Measurements from ENCODE around the gene ABCC1. TPM values are rescaled to one million over a fixed set of nuclear protein-coding genes. Genes with fewer than 3 reads are reported as not detected.

Gene ABCC1
- total and polyA plus RNA-seq, 2 of the 8 experiments (the other 6 are each of a cell fraction or from before 2014, with no cell fraction given), result 42.6 to 66.8 TPM

DNA sequence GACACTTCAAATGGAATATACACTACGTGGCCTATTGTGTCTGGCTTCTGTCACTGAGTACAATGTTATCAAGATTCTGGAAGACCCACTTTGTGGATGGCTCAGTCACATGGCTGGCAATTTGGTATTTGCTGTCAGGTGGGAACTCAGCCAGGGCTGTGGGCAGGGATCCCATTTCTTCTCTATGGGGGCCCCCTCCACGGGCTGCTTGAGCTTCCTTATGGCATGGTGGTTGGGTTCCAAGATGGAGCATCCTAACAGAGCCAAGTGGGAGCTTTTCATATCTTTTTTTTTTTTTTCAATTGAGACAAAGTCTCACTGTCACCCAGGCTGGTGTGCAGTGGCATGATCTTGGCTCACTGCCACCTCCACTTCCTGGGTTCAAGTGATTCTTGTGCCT is 43.0 kb upstream of the ABCC1 start (continued):
- no peak for TF ChIP-seq EZH2 (IDR thresholded peaks at IDR 0.05; ENCODE audit: low read depth, low read length, severe bottlenecking)
- TF ChIP-seq, protein P1, sequence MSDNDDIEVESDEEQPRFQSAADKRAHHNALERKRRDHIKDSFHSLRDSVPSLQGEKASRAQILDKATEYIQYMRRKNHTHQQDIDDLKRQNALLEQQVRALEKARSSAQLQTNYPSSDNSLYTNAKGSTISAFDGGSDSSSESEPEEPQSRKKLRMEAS (IDR thresholded peaks at IDR 0.05), result no peak
- no peak for TF ChIP-seq ATF2 (IDR thresholded peaks at IDR 0.05; ENCODE audit: low read length)
- no peak for TF ChIP-seq HDAC6 (IDR thresholded peaks at IDR 0.05; ENCODE audit: low read depth, low read length)
- no peak for TF ChIP-seq BRCA1 (IDR thresholded peaks at IDR 0.05; ENCODE audit: low read depth, low read length)
- TF ChIP-seq CBX8 (IDR thresholded peaks at IDR 0.05; ENCODE audit: borderline replicate concordance, low read depth, low read length), result no peak
